Measurements from ENCODE around the gene VWC2.

DNA sequence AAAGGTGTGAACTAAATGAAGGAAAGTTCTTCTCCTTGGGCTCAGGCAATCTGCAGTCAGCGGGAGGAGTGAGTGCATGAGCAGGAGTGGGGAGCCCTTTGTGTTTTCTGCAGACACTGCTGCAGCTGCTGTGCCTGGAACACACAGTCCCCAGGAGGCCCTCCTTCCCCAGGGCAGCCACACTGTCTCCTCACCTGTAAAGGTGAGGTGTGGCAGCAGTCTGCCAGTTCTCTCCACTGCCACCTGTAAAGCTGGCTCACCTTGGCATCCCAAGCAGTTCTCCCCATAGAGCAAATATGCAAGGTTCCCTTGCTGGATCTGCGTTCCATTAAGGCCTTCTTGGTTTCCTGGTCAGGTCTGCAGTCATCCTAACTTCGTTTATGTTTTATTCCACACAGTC lies 5.2 kb upstream of the VWC2 start:
- TF ChIP-seq, protein P1, sequence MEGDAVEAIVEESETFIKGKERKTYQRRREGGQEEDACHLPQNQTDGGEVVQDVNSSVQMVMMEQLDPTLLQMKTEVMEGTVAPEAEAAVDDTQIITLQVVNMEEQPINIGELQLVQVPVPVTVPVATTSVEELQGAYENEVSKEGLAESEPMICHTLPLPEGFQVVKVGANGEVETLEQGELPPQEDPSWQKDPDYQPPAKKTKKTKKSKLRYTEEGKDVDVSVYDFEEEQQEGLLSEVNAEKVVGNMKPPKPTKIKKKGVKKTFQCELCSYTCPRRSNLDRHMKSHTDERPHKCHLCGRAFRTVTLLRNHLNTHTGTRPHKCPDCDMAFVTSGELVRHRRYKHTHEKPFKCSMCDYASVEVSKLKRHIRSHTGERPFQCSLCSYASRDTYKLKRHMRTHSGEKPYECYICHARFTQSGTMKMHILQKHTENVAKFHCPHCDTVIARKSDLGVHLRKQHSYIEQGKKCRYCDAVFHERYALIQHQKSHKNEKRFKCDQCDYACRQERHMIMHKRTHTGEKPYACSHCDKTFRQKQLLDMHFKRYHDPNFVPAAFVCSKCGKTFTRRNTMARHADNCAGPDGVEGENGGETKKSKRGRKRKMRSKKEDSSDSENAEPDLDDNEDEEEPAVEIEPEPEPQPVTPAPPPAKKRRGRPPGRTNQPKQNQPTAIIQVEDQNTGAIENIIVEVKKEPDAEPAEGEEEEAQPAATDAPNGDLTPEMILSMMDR (IDR thresholded peaks at IDR 0.05), result no peak
- no peak for TF ChIP-seq POLR2A (IDR thresholded peaks at IDR 0.05)

Data from lower leg skin (tissue), 3 donors.